ENCODE data around the gene TBC1D16.

DNA sequence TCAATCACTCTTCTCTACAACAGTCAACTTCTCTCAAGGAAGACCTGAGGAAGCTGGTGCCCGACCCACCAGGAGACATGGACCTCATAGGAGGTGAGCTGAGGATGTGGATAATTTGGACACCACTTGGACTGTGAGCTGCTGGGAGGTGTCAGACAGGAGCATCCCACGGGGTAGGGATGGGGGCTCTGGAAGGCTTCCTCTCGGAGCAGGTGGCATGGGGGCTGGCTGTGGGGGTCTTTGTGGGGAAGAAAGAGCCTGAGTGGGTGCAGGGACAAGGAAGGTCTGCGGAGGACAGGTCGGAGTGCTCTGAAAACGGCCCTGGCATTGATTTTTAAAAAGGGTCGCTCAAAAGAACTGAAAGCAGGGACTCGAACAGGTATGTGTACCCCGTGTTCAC lies 64.0 kb downstream of the TBC1D16 start:
- TF ChIP-seq POLR2A (IDR thresholded peaks at IDR 0.05; ENCODE audit: low read depth, low read length) (no peak), TAF1 (IDR thresholded peaks at IDR 0.05; ENCODE audit: borderline replicate concordance, low read depth, low read length) (no peak)

All from GM12892 (cell line).